HG02943 (cell line): Measurements from ENCODE around the gene RAB31.
"Not testable (repeated sequence)": the region's sequence is repeated elsewhere in the genome, so short reads cannot be mapped to it uniquely, and the experiment has no call there.

ENCODE experiments used
- ATAC-seq: cut with Tn5 transposase; IDR thresholded peaks from one replicate; pipeline ENCODE4 v1.9.1; 2021; ENCODE audit warnings: mild to moderate bottlenecking, low read depth, moderate library complexity; ENCODE audit not compliant: unreplicated experiment

Gene RAB31

DNA sequence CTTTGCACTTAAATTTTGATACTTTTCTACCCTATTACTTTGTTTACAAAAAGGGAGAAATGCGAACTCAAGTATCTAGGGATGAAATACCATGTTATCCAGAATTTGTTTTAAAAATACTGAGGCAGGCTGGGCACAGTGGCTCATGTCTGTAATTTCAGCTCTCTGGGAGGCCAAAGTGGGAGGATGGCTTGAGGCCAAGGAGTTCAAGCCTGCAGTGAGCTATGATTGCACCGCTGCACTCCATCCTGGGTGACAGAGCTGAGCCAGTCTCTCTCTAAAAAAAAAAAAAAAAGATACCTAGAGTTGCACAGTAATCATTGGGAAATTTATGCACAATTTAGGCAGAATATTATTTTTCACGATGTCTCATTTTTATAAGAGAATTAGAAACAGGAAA is 193.3 kb downstream of the RAB31 start:
- ATAC-seq: no peak

DNA sequence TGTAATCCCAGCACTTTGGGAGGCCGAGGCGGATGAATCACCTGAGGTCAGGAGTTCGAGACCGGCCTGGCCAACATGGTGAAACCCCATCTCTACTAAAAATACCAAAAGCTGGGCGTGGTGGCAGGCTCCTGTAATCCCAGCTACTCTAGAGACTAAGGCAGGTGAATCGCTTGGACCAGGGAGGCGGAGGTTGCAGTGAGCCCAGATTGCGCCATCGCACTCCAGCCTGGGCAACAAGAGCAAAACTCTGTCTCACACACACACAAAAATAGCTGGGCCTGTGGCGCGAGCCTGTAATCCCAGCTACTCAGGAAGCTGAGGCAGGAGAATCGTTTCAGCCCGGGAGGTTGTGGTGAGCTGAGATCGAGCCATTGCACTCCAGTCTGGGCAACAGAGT is 194.2 kb downstream of the RAB31 start:
- ATAC-seq: not testable (repeated sequence)

DNA sequence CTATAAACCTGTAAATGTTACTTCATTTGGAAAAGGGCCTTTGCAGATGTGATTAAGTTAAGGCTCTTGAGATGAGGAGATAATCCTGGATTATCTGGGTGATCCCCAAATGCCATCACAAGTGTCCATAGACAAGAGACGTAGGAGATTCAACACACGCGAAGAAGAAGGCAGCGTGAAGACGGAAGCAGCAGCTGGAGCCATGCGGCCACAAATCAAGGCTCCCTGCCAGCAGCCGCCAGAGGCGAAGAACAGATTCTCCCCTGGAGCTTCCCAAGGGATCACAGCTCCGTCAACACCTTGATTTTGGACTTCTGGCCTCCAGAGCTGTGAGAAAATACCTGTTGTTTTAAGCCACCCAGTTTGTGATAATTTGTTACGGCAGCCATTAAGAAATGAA is 194.7 kb downstream of the RAB31 start:
- no peak for ATAC-seq

DNA sequence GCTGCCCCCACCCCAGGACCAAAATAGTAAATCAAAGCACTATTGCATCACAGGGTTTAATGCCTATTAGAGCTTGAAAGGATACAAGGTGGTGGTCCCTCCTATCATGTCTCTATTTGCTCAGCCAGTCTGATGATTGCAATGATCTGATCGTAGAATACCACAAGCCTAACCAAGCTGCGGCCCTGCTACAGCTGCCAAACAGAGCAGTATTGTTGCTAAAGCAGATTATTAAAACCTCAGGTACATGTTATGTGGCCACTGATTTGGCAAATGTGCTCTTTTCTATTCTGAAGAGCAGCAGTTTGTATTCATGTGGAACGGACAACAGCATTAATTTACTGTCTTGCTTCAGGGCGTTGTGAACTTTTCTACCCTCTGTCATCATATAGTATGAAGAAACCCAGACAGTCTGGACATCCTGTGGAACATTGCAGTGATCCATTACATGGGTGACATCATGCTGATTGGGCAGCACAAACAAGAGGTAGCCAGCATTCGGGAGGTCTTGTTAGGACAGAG is 197.4 kb downstream of the RAB31 start:
- no peak for ATAC-seq

DNA sequence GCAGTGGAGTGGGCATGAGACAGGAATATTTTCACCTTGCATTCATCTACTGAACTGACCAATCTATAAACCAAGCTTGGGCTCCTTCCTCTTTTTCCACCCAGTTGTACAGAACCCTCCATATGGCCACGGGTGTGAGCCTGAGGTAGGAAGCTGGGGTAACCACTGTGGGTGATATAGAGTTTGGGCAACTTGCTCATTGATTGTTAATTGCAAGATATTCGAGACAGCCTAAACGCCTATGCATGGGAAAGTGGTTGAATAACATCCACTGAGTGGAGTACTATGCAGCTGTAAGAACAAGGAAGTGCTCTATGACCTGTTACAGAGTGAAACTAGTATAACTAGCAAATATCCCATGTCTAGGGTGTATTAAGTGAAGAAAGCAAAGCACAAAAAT is 198.4 kb downstream of the RAB31 start:
- ATAC-seq: no peak

DNA sequence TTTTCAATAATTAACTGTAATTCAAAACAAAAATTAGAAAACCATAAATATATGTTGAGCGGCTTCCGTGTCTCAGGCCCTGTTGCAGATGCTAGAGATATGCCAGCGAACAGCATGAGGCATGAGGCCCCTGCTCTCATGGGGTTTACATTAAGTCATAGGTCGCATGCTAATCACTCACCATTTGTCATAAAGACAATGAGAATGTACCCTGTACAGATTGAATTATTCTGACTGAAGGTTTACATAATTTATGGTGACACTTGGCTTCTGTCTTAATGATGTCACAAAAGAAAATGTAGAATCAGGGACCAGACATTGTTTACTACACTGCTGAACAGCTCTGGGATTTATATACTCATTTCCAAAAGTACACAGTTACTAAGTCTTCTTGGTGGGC is 199.8 kb downstream of the RAB31 start:
- ATAC-seq: no peak

DNA sequence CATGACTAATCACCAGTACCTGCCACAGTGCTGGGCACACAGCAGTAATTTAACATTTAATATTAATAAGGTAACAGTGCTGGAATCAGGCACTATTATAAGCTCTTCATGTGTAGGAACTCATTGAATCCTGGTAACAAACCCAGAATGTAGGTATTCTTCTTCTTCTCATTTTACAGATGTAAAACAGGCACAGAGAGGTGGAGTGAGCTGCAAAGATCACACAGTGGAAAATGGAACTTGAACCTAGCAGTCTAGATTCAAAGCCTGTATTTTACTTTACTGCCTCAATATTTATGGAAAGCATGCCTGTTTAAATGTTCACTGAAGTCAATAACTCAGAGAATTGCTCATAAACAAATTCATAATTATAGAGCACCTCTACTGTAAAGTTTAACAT is 202.0 kb downstream of the RAB31 start:
- no peak for ATAC-seq

DNA sequence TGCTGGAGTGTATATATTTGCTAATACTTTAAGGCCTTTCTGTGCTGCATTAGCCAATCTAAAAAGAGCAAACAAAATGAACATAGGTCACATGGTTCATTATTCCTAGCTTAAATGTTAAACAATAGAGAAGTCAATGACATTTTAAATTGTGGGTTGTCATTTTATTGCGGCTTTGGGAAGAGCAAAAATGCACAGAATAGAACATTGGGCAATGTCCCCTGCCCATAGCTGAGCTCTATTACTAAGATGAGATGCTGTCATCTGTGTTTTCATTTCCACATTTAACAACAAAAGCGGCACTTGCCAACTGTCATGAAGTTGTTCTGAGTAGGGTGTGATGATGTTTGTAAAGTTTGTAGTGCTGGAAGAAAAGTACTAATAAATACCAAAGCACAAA is 202.6 kb downstream of the RAB31 start:
- no peak for ATAC-seq

DNA sequence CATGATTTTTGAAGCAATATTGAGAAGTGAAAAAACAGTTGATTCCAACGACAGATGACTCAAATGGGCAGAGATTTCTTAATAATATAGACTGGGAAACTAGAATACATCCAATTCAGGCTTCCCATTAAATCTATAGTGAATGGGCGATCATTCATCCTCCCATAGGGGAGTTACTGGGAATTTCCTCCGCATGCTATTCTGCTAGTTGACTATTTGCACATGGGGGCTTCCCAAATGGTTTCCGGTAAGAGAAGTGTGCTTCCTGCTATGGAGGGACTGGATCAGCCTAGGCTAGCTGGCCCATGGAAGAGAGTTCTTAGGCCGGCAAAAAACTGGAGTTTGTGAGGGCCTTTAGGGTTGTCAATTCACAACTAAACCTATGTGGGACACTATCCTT is 203.1 kb downstream of the RAB31 start:
- no peak for ATAC-seq
